HG02610 (cell line): ENCODE measurements around the gene MICA.
"Not testable (repeated sequence)": the region's sequence is repeated elsewhere in the genome, so short reads cannot be mapped to it uniquely, and the experiment has no call there.

ENCODE experiments used
- ATAC-seq: cut with Tn5 transposase; IDR thresholded peaks from one replicate; pipeline ENCODE4 v1.9.1; 2021; ENCODE audit warnings: mild to moderate bottlenecking, moderate library complexity; ENCODE audit not compliant: unreplicated experiment

MICA gene

DNA sequence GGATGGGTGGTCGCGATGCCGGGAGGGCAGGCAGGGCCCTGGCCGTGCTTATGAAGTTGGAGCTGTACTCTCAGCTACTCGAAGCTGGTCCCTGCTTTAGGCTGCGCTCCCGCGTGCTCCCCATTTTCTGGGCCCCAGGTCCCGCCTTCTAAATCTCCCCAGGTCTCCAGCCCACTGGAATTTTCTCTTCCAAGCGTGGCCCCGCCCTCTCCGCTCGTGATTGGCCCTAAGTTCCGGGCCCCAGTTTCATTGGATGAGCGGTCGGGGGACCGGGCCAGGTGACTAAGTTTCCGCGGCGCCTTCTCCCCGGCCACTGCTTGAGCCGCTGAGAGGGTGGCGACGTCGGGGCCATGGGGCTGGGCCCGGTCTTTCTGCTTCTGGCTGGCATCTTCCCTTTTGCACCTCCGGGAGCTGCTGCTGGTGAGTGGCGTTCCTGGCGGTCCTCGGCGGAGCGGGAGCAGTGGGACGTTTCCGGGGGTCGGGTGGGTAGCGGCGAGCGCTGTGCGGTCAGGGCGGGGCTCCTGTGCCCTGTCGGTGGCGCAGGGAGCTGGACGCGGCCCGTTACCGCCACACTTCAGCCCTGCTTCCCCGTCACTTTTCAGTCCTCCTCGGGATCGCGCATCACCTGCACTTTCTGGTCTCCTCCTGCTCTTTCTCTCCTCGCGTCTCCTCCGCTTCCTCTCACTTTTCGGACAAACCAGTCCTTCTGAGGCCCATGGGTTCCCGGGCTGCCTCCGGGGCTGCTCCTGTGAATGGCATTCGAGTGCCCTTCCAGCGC, at the start of gene MICA:
Gene MICA (plus strand): TSS at position 313 of the 778 bp plus-strand sequence. CDS start 38 bp downstream, at position 351.
- peak; percentile 64 for ATAC-seq

DNA sequence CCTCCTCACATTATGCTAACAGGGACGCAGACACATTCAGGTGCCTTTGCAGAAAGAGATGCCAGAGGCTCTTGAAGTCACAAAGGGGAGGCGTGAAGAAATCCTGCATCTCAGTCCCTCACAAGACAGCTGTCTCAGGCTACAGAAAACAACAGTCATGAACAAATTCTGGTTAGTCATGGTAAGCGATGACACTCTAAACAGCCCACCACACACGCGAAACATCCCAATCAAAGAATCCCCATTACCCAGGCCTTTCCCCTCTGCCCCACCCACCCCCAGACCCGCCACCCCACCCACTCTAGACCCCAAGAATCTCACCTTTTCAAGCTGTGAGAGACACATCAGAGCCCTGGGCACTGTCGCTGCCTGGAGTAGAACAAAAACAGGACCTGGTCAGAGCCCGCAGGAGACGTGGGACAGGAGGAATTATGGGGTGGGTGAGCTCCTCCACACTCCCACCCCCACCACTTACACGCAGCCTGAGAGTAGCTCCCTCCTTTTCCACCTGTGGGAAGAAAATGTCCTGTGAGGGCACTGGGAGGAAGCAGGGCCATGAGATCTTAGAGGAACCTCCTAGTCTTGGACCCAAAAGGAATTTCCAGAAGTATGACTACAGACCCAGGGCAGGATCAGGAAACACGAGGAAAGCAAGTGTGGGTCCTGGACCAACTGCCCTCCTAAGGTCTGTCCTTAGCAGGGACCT, 49.1 kb upstream of the MICA start:
- no peak for ATAC-seq

DNA sequence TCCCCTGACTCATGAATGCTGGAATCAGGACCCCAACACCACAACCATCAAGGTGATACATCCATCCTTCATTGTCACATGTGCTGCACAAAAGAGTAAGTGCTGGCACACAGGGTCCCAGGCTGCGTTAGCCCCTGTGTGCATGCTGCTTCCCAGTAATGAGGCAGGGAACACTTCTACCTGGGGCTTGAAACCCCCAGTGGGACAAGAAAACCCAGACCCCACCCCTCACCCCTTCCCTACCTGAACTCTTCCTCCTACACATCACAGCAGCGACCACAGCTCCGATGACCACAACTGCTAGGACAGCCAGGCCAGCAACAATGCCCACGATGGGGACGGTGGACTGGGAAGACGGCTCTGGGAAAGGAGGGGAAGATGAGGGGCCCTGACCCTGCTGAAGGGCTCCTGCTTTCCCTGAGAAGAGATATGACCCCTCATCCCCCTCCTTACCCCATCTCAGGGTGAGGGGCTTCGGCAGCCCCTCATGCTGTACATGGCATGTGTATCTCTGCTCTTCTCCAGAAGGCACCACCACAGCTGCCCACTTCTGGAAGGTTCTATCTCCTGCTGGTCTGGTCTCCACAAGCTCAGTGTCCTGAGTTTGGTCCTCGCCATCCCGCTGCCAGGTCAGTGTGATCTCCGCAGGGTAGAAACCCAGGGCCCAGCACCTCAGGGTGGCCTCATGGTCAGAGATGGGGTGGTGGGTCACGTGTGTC, 48.4 kb upstream of the MICA start:
- no peak for ATAC-seq

DNA sequence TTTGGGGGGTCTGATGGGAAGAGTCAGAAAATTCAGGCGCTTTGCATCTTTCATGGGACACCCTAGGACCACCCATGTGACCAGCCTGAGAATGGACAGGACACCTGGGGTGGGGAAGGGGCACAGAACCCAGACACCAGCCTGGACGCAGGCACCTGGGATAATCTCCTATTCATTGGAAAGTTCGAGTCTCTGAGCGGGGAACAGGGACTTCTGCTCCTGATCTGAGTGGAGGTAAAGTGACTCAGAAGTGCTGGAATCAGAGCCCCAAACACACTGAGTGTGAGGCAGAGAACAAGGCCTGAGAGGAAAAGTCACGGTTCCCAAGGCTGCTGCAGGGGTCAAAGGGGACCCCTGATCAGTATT, 47.8 kb upstream of the MICA start:
- no peak for ATAC-seq

DNA sequence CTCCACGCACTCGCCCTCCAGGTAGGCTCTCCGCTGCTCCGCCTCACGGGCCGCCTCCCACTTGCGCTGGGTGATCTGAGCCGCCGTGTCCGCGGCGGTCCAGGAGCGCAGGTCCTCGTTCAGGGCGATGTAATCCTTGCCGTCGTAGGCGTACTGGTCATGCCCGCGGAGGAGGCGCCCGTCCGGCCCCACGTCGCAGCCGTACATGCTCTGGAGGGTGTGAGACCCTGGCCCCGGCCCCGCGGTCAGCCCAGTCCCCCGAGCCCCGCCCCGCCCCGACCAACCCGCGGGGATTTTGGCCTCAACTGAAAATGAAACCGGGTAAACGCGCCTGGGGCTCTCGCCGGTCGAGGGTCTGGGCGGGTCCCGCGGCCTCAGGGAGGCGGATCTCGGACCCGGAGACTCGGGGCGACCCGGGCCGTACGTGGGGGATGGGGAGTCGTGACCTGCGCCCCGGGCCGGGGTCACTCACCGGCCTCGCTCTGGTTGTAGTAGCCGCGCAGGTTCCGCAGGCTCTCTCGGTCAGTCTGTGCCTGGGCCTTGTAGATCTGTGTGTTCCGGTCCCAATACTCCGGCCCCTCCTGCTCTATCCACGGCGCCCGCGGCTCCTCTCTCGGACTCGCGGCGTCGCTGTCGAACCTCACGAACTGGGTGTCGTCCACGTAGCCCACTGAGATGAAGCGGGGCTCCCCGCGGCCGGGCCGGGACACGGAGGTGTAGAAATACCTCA, 47.0 kb upstream of the MICA start:
- no peak for ATAC-seq

DNA sequence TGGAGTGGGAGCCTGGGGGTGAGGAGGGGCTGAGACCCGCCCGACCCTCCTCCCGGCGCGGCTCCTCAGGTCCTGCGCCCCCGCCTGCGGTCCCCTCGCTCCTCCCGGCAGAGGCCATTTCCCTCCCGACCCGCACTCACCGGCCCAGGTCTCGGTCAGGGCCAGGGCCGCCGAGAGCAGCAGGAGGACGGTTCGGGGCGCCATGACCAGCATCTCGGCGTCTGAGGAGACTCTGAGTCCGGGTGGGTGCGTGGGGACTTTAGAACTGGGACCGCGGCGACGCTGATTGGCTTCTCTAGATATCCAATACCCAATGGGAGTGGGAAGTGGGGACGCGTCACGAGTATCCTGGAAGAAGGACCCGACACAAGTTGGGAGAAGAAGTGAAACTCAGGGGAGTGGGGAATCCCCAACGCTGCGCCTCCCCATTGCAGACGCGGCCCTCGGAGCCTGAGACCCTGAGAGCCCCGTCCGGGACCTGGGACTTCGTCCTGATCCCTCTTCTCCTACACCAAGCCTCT, 46.4 kb upstream of the MICA start, which contains the start of gene HLA-B:
Gene HLA-B (minus strand): TSS at position 234 of the 521 bp plus-strand sequence. CDS start 21 bp downstream, at position 213.
- ATAC-seq = peak; percentile 73

DNA sequence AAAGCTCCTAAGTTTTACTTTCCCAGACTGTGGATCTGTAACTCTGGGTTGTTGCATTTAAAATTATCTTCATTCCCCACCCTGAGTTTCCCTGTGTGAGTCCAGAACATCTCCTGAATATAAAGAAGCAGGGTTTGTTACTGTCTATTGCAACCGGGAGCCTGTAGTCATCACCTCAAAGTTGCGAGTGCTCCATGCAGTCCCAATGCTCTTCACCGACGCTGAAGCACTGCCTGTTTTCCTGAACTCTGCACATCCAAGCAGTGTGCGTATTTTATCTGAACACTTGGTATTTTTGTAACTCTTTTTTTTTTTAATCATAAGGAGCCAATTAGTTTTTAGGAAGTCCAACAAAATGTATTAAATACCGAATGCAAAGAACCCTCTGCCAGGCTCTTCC, 45.5 kb upstream of the MICA start:
- ATAC-seq = no peak

DNA sequence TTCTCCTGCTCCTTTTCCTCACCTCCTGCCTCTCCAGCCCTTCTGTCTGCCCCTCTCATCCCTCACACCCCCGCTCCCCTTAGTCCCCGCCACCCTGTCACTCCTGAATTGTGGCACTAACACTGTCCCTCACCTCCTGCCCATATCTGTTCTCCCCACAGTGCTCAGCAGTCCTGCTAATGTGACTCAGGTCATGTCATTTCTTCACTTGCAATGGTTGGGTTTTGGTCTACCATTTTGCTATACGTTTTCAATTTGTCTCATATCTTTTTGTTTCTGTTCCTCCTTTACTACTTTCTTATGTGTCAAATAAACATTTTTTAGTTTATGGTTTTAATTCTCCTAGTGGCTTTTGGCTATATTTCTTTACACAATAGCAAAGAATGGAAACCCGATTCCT, 45.1 kb upstream of the MICA start:
- ATAC-seq = no peak

DNA sequence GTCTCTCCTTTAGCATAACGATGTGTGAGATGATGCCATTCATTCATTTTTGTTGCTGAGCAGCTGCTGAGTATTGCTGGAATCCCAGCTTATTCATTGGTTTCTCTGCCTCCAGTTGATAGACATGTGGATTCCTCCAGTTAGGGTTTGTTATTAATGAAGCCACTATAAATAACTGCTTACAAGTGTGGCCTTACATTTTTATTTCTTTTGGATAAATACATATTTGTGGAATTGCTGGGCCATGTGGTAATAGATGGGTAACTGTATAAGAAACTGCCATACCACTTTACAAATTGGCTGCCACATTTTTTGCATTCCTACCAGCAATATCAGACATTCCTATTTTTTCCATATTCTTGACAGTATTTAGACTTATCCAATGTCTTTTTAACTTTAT, 43.8 kb upstream of the MICA start:
- no peak for ATAC-seq

DNA sequence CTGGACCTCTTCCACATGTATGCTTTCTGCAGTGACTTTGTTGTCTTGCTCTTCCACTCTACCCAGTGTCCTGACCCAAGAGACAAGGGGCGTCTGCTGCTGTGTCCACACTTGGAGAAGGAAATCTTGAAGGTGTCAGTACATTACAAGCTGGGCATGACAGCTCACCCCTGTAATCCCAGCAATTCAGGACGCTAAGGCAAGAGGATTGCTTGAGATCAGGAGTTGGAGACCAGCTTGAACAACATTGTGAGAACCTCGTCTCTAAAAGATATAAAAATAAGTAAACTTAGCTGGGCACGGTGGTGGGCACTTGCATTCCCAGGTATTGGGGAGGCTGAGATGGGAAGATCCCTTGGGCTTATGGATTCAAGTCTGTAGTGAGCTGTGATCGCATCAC, 40.6 kb upstream of the MICA start:
- ATAC-seq = no peak

DNA sequence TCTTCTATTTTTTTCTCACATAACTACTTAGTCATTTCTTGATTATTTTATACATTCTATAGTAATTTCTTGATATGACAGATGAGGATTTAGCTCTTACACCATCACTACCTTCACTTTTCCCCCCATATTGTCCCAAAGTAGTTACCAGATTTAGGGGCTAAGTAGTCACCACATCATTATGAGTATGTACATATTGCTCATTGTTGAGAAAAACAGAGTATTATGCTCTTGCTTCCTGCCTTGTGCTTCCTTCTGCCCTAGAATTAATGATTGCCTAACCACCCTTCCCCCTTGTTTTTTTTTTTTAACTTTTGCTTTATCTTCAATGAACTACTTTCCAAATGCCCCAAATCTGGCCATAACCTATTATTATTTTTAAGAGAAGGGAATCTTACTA, 39.6 kb upstream of the MICA start:
- ATAC-seq = no peak

DNA sequence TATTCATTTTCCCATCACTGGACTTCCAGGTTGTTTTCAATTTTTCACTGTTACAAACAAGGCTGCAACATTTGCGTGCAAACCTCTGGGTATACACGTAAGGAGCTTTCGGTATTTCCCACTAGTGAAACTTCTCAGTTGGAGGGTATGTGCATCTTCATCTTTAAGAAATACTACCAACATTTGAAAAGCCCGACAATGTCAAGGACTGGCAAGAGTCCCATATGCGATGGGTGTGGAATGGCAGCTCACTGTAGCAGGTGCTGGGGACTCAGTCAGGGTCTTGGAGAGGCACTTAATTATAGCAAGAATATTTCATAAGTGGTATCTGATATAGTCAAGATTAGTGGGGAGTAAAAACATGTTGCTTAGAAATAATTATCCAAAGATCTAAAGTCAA, 37.5 kb upstream of the MICA start:
- ATAC-seq = no peak

DNA sequence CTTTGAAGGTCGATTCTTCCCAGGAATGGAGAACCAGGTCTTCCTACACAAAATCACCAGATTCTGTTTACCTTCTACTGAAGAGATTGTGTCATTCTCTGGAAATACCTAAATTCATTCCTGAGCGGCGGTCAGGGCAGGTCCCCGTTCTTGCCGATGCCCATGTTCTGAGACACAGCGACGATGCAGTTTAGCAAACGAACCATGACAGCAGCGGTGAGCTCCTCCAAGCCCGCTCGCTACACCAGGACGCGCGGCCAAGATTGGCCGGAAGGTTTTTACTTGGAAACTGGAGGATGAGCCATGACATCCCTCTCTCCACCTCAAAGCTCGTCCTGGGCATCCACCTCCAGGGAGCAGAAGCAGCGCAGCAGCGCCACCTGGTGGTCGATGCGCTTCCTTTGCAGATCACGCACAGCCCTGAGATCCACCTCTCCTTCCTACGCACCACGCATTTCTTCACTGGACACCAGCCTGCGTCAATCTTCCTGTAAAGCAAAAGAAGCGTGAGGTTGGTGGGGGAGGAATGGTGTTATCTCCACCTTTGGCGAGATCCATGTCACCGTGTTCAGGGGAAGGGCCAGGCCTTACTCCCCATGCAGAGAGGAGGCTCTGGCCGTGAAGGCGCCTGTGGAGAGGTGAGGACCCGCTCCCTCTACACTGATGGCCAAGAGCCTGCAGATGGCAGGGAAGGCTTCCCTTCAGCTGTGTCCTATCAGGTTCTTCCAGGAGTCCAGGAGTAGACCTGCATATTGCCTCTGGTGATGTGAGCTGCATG, 36.5 kb upstream of the MICA start:
- peak; percentile 81 for ATAC-seq

DNA sequence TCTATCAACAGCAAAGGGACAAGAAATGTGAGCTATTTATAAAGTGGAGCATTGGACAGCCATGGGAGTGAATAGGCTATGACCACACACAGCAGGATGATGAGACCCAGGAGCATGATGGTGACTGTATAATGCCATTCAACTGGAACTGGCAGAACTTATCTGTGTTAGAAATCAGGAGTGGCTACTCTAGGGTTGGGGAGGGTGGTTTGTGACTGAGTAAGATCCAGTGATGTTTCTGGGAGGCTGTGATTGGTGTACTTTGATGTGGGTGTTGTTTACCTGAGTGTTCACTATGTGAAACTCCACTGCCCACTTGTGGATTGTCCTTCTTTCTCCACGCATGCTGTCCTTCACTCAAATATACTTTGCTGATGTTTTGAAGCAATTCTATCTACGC, 34.9 kb upstream of the MICA start:
- ATAC-seq = no peak

DNA sequence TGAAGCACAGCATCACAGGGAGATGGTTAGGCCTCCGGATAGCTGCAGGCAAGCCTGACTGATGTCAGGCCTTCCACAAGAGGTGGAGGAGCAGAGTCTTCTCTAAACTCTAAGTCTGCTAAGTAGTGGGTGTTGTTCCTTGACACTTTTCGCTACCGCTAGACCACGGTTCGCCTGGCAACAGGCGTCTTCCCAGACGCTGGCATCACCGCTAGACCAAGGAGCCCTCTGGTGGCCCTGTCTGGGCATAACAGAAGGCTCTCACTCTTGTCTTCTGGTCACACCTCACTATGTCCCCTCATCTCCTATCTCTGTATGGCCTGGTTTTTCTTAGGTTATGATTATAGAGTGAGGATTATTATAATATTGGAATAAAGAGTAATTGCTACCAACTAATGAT, 29.3 kb upstream of the MICA start:
- ATAC-seq = not testable (repeated sequence)

DNA sequence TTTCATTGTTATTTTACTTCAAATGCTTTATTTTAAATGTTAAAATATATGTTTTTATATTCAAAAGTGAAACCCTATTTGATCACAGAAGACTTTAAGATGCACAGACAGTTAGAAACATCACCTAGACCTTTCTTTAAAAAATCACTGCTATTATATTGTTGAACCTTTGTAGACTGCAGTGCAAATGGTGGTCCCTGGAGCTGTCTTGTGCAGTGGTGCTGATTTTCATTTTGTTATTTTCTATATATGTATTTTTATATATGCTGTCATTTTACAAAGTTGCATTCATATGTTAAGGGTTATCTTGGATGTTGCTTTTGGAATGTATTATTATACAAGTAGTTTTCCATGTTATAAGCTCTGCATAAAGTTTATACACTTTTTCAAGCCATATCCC, 27.7 kb upstream of the MICA start:
- no peak for ATAC-seq

DNA sequence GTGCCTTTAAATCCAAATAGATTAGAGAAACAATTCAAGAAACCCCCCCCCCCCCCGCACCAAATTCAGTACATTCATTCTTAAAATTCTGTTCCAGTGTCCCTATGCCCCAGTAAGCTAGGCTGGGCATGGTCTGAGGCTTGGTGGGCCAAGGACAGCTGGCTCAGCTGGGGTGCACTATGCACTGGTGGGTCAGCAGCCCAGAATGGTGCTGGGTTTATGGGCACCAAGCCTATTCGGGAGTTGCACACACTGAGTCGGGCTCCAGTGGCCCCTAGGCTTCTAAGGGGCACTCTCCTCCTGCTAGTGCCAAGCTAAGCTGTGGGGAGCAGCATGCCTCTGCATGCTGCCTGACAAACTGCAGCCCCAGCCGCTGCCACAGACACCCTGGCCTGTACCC, 26.4 kb upstream of the MICA start:
- ATAC-seq = no peak

DNA sequence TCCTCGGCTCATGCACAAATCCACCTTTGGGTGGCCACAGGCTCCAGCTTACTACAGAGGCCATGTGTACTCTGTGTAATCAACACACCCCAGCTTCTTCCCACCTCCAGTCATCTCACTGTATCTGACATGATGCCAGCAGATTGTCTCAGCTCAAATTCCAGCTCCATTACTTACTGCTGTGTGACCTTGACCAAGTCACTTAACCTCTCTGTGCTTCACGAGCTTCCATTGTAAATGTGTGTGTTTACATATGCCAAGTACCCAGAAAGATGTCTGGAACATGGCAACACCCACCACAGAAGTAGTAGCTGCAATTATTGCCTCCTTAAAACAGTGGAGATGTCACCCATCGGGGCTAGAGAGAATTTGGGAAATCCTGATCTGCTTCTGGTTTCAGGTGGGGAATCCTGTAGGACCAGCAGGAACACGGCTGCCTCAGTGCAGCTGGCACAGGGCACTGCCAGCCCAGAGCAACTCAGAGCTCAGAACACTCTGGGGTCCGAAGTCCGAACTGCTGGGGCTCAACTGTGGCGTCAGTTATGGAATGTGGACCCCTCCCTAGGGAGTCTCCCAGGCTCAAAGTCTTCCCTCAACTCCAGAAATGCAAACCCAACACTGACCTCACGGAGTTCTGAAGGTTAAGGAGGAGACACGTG, 25.2 kb upstream of the MICA start:
- no peak for ATAC-seq

DNA sequence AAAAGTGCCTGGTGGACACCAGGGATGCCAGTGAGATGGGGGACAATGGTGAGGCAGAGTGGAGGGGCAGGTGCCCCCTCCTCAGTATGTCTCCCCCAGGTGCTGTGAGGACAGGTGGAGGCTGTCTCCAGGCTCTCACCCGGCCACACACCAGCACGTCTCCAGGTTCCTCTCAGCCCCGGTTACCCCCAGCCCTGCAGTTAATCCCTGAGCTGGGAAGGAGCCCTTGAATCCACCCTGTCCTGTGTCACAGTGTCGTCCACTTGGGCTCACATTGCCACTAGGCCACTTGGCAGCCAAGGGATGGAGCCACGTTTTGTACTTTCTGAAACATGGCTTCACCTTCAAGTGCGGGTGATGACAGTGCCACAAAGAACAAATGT, 24.7 kb upstream of the MICA start:
- no peak for ATAC-seq

DNA sequence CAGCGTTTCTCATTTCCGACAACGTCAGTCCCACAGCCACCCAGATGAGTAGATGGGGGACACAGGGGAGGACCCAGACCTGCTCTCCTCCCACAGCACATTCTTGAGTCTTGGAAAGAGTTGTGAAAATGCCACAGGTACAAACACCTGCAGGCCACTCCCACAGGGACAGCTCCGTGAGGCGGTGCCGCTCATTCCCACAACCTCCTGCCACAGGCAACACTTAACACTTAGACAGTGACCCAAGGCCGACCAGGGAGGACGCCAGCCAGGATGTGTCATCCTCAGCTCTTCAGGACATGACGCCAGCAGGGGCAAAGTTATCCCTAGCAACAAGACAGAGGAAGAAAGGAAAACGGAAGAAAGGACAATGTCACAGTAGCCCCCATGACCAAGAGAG, 23.5 kb upstream of the MICA start:
- ATAC-seq = no peak
